Renal cortical epithelial cell (primary cell): Measurements from ENCODE around the gene PSTPIP1. TPM values are rescaled to one million over a fixed set of nuclear protein-coding genes. Genes with fewer than 3 reads are reported as not detected.
A peak's percentile ranks its signal among the peaks of the same experiment; 100 is the strongest.

ENCODE experiments used
- DNase-seq: peaks from one replicate; pipeline ENCODE4 v3.0.0-alpha.2; 2011; ENCODE audit warnings: low read depth
- total RNA-seq: library from RNA; depleted of rRNA; stranded (reverse); fragments of >200 nt; gene quantifications from 2 replicates; pipeline ENCODE4 v1.2.3, GENCODE V29; 2014

PSTPIP1 gene
- total RNA-seq, 1 donor from 2014 or later = not detected

DNA sequence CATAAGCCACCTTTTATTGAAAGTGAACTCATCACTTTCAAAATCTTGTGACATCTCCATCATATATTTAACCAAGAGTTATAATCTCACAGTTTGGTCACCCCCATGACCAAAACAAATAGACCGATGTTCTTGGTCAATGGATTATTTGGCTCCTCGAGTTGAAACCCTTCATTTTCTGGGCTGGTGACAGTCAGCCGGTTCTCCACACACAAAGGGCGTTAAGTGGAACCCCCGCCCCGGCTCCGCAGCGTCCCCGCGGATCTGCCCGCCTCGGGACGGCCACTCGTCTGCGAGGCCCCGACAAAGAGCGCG, 75.2 kb downstream of the PSTPIP1 start:
- no peak for DNase-seq

DNA sequence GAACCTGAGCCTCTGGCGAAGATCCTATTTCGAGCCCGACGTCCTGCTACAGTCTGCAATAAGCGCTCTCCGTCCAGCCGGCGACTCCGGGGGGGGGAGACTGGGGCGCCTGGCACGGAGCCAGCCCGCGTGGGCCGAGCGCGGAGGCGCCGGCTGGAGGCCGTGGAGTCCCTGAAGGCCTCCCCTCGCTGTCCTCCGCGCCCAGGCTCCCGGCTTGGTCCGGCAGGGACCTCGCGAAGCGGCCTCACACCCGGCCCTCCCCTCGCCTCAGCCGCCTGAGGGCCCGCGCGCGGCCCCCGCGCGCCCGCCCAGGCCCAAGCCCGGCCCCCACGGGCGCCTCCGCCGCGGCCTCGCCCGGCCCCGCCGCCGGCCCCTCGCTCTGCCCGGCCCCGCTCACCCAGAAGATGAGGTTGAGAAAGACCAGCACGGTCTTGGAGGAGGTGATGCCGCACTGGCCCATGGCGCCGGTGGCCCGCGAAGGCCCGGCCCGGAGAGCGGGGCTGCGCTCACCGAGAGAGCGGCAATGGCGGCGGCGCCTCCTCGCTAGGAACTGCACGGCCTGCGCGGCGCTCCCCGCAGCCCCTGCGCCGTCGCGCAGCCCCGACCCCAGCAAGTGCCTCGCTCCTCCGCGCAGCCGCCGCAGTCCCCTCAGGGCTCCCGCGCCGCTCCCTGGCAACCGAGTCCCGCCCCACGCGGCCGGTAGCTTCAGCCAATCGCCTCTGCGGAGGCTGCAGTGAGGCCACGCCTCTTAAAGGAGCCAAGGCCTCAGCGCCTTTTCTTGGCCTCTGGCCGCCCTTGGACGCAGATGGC, 75.8 kb downstream of the PSTPIP1 start, which contains the start of gene TSPAN3:
Gene TSPAN3, minus strand, starts transcription at position 615 of the 810 bp plus-strand sequence. Its CDS starts 155 bp downstream, at position 460.
- DNase-seq = peak; percentile 69

DNA sequence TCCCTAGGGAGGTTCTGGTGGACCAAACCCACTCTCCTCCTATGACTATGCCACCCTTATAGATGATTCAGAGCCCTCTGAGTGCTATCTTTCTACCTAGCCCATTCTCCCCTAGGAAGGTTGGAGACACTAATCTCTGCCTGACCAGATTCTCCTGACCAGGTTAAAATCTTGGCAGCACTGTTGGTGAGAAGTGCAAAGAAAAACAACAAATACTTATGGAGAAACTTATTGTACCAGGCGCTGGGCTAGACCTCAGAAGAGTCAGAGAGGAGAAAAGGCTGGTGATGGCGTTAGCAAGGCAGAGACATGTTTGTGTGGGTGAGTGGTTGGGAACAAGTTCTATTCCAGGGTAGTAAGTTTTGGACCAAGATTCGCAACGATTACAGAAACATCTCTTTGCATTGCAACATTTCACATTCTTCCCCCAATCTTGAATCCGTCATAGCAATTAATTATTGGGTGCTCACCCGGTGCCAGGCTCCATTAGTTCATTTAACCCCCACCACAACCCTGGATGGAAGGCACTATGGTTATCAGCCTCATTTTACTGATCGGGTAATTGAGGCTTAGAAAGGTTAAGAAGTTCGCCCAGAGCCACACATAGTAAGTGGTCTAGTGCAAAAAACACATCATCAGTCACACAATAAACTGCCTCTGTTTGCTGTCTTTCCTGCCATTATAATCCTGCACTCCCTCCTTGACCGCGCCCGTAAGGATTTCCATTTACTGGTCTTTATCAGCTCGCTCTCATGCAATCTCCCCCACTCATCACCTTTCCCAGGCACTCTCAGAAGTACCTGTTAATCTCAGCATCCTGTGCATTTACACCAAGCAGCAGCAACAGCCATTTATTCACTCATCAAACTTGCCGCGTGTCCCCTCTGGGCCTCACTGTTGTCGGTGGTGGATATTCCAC, 76.6 kb downstream of the PSTPIP1 start:
- DNase-seq = no peak

DNA sequence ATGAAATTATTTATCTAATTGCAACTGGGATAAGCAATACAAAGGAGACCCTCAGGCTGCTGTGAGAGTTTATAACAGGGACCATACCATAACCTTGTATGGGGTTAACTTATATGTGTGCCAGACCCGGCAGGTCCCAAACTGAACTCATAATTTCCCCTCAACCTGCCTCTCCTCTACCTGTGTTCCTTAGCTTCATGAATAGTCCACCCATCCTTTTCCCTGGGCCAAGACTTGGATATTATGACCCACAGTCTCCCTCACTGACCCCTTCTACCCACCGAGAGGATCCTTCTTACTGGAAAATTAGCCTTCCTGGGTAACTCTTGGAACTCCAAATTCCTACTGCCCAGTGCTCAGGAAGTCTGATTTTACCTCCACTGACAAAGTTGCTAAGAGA, 79.4 kb downstream of the PSTPIP1 start:
- no peak for DNase-seq

DNA sequence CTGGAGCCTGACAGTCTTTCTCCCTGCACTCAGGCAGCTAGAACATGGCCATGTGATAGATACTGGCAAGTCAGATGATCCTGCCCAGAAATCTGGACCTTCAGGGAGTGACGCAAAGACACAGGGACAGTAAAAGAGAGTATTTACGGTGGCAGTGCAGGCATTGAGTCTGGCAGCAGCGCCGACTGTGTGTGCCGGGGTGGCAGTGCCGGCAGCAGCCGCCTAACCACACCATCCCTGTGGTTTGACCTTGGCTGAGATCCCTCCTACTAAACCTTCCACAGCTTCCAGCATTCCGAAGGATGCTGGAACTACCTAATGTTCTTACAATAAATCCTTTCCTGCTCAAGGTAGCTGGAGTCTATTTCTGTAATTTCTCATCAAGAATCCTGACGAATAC, 80.6 kb downstream of the PSTPIP1 start:
- peak; percentile 43 for DNase-seq

DNA sequence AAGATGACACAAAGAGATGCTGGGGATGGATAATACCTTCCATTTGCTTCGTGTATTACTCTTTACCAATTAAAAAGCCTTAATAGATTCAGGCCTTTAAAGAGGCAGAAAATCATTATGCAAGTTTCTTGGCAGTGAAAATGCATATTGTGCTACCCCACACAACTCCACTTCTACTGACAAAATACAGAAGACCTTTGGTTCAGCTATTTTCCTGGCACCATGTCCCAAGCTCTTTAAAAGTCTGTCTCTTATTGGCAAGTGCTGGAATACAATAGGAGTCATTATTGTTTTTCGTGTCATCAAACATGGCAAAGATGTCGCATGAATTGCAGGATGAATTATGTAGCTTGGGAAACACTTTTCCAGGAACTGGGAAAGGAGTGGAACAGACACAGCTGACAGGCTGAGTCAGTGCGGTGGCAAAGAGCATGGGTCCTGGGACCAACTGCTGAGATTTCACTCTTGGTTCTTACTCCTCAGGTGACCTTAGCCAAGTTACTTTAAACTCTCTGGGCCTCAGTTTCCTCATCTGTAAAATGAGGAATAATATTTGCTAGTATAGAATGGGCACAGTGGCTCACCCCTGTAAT, 81.5 kb downstream of the PSTPIP1 start:
- DNase-seq = no peak

DNA sequence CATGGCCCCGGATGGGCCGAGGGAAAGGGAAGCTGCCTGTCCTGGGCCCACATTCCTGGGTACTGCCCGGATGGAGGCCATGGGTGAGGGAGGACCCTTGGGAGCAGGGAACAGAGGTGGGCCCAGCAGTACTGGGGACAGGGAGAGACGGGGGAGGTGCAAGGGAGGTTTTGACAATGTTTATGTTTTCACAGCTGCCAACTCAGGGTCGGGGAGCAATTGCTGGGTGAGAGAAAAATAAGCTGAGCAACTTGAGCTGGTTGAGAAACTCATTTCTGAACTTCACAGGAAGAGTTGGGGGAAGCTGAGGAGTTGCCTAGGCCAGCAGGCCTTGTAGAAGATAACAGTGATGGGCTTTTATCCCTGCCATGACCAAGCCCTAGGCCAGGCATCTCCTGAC, 87.0 kb downstream of the PSTPIP1 start:
- no peak for DNase-seq

DNA sequence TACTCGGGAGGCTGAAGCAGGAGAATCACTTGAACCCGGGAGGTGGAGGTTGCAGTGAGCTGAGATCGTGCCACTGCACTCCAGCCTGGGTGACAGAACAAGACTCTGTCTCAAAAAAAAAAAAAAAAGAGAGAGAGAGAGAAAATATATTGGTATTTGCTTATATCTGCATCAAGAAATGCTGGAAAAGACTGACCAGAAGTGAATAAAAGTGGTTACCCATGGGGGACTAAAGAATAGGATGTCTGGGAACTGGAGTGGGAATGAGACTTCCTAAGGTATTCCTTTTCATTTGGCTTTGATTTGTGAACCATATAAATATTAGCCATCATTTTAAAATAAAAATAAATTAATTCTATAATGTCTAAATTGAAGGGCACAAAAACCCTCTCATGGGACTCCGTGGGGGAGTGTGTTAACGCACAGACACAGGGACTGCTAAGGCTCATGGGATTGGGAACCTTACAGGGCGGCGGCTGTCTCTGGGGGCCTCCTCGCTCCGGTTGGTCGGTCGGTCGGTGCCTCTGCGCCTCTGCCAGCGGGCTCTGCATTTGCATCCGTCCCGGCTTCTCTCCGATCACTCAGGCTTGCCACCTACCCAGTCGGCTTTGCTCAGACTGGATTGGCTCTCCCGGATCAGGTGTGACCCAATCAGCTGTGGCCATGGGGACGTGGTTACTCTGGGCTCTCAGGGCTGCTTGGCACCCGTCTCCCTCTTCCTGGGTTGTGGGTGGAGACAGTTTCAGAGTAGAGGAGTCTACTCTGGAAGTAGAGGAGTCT, 88.6 kb downstream of the PSTPIP1 start:
- DNase-seq = peak; percentile 78

DNA sequence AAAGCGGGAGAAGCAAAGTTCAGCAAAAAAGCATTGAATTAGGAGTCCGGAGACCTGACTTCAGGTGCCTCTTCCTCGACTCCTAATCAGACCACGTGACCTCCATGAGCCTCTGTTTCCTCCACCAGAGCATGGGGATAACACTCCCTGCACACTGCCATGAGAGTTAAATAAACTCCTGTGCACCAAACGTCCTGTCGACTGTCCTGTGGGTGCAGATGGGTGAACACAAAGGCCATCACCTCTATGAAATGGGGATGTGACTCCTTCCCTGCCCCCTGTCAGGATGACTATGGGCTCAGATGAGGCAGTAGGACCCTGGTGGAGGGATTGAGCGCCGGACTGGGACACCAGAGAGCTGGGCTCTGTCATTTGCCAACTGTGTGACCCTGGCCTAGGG, 89.5 kb downstream of the PSTPIP1 start:
- no peak for DNase-seq

DNA sequence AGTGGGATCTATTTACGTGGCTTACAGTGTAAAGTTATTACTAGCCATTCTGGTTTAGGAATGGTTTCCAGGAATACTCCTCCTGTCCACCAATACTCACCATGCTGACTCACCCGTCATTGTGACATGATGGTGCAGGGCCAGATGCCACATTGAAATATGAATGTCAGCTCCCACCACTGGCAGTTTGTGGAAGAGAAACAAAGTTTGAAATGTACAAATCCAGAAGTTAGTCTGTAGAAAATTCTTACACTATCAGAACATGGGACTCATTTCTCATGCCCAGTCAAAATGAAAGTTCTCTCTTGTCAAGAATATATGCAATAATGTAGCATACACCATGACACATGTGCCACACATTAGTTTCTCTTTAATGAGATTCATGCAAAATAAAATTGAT, 90.4 kb downstream of the PSTPIP1 start:
- no peak for DNase-seq

Other genes with a start within 250 kb of the PSTPIP1 start
- gene SCAPER, start 89.8 kb upstream of the PSTPIP1 start, total RNA-seq = 7.3 and 11.7 TPM in 2 replicates
- 38.9 and 51.7 TPM in 2 replicates for gene RCN2, start 63.4 kb upstream of the PSTPIP1 start, total RNA-seq
- gene TSPAN3, start 76.0 kb downstream of the PSTPIP1 start, total RNA-seq = 327 and 533 TPM in 2 replicates